ENCODE measurements around the gene CELA2B.

GRCh38 chr1:15468145-15468544, 7.8 kb upstream of the CELA2B start:
- TF ChIP-seq, protein P1, sequence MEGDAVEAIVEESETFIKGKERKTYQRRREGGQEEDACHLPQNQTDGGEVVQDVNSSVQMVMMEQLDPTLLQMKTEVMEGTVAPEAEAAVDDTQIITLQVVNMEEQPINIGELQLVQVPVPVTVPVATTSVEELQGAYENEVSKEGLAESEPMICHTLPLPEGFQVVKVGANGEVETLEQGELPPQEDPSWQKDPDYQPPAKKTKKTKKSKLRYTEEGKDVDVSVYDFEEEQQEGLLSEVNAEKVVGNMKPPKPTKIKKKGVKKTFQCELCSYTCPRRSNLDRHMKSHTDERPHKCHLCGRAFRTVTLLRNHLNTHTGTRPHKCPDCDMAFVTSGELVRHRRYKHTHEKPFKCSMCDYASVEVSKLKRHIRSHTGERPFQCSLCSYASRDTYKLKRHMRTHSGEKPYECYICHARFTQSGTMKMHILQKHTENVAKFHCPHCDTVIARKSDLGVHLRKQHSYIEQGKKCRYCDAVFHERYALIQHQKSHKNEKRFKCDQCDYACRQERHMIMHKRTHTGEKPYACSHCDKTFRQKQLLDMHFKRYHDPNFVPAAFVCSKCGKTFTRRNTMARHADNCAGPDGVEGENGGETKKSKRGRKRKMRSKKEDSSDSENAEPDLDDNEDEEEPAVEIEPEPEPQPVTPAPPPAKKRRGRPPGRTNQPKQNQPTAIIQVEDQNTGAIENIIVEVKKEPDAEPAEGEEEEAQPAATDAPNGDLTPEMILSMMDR (IDR thresholded peaks at IDR 0.05), result no peak
- TF ChIP-seq ELF4 (CRISPR knock-in tag; IDR thresholded peaks at IDR 0.05; ENCODE audit: low read depth), result no peak
- no peak for TF ChIP-seq SP1 (CRISPR knock-in tag; conservative IDR thresholded peaks at IDR 0.05)
- TF ChIP-seq ZNF416 (CRISPR knock-in tag; IDR thresholded peaks at IDR 0.05), result no peak

Measured in WTC11 (cell line).